VCaP (cell line): Measurements from ENCODE around the gene RAPGEF5.

Source experiments
- H3K27ac ChIP-seq: fragments of 450-650 bp; 2 replicates; pipeline ENCODE4 v1.5.1; 2017
- CTCF ChIP-seq: fragments of 450-650 bp; conservative IDR thresholded peaks from 2 replicates; pipeline ENCODE4 v1.5.1; 2017; ENCODE audit warnings: mild to moderate bottlenecking, moderate library complexity

The RAPGEF5 gene

GRCh38 chr7:22213081-22213480, 143.9 kb downstream of the RAPGEF5 start:
- TF ChIP-seq CTCF: no peak
- no peak overlapping the region for H3K27ac ChIP-seq

GRCh38 chr7:22210967-22211366, 146.0 kb downstream of the RAPGEF5 start:
- no peak overlapping the region for H3K27ac ChIP-seq
- TF ChIP-seq CTCF: no peak

- TF ChIP-seq CTCF: no peak
- H3K27ac ChIP-seq: no peak overlapping the region
Measured at GRCh38 chr7:22210355-22210754, 146.6 kb downstream of the RAPGEF5 start.

- H3K27ac ChIP-seq: no peak overlapping the region
- no peak for TF ChIP-seq CTCF
Measured at GRCh38 chr7:22208799-22209198, 148.2 kb downstream of the RAPGEF5 start.

- H3K27ac ChIP-seq: no peak overlapping the region
- no peak for TF ChIP-seq CTCF
Measured at GRCh38 chr7:22207724-22208225, 149.2 kb downstream of the RAPGEF5 start.

GRCh38 chr7:22205631-22206030, 151.3 kb downstream of the RAPGEF5 start:
- H3K27ac ChIP-seq: no peak overlapping the region
- no peak for TF ChIP-seq CTCF

- no peak for TF ChIP-seq CTCF
- H3K27ac ChIP-seq: no peak overlapping the region
Measured at GRCh38 chr7:22204312-22204711, 152.6 kb downstream of the RAPGEF5 start.
